MM.1S (cell line): ENCODE results near the gene DEPDC5.

Experiments used
- CTCF ChIP-seq: fragments of 300-600 bp; sonication (generic); IDR thresholded peaks from 2 replicates; pipeline ENCODE4 v1.5.1; 2016; ENCODE audit warnings: antibody characterized with exemption, low read length, mixed read lengths
- EZH2 ChIP-seq: fragments of 300-600 bp; sonication (generic); optimal IDR thresholded peaks from 2 replicates; pipeline ENCODE3; 2017; ENCODE audit warnings: low read depth, mild to moderate bottlenecking, antibody characterized with exemption, low read length, mixed read lengths
- EZH2phosphoT487 ChIP-seq: fragments of 300-600 bp; sonication (generic); IDR thresholded peaks from 2 replicates; pipeline ENCODE4 v1.6.1; 2018; ENCODE audit warnings: antibody characterized with exemption, low read length

- TF ChIP-seq CTCF (no peak), EZH2 (no peak), EZH2phosphoT487 (no peak)
Observed at GRCh38 chr22:31800065-31800464, 46.2 kb downstream of the DEPDC5 start.
